Fibroblast of the aortic adventitia (primary cell): Measurements from ENCODE around the gene RPS14. TPM values are rescaled to one million over a fixed set of nuclear protein-coding genes. Genes with fewer than 3 reads are reported as not detected.

Experiments used
- DNase-seq: peaks from one replicate; pipeline ENCODE4 v3.0.0-alpha.2; 2010; ENCODE audit warnings: low read depth
- H3K4me3 ChIP-seq: 2 replicates; pipeline ENCODE4 v1.5.1; 2011; ENCODE audit warnings: low read depth, mild to moderate bottlenecking, control low read depth, low read length, moderate library complexity
- total RNA-seq: library from RNA; depleted of rRNA; stranded (reverse); fragments of >200 nt; gene quantifications from 2 replicates; pipeline ENCODE4 v1.2.3, GENCODE V29; 2012; ENCODE audit warnings: low replicate concordance
- TF ChIP-seq, protein P1 (sequence below): IDR thresholded peaks from 2 replicates; pipeline ENCODE4 v1.5.1; 2011; ENCODE audit warnings: mild to moderate bottlenecking, low read length, control low read depth, inconsistent platforms; ENCODE audit not compliant: insufficient read depth

RPS14 gene
- total RNA-seq, 1 donor, result 3,861 TPM

DNA sequence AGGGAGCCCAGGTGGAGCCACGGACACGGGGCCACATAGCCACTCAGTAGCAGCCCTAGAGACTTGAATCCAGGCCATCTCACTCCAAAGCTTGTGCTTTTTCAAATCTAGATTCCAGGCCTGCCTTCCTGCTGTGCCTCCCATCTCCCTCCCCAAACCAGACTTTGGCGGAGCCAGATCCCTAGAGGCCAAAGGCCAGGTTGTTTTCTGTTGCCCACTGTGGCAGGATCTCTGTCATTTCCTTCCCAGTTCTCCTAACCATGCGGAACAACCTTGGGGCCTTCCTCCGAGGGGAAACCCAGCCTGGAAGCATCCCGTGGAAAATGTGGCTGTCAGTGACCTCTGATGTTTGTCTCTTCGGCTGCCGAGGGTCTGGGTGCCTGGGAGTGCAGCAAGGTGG is 16.4 kb upstream of the RPS14 start:
- TF ChIP-seq, protein P1, sequence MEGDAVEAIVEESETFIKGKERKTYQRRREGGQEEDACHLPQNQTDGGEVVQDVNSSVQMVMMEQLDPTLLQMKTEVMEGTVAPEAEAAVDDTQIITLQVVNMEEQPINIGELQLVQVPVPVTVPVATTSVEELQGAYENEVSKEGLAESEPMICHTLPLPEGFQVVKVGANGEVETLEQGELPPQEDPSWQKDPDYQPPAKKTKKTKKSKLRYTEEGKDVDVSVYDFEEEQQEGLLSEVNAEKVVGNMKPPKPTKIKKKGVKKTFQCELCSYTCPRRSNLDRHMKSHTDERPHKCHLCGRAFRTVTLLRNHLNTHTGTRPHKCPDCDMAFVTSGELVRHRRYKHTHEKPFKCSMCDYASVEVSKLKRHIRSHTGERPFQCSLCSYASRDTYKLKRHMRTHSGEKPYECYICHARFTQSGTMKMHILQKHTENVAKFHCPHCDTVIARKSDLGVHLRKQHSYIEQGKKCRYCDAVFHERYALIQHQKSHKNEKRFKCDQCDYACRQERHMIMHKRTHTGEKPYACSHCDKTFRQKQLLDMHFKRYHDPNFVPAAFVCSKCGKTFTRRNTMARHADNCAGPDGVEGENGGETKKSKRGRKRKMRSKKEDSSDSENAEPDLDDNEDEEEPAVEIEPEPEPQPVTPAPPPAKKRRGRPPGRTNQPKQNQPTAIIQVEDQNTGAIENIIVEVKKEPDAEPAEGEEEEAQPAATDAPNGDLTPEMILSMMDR, result no peak
- H3K4me3 ChIP-seq, result no peak overlapping the region
- DNase-seq, result no peak

DNA sequence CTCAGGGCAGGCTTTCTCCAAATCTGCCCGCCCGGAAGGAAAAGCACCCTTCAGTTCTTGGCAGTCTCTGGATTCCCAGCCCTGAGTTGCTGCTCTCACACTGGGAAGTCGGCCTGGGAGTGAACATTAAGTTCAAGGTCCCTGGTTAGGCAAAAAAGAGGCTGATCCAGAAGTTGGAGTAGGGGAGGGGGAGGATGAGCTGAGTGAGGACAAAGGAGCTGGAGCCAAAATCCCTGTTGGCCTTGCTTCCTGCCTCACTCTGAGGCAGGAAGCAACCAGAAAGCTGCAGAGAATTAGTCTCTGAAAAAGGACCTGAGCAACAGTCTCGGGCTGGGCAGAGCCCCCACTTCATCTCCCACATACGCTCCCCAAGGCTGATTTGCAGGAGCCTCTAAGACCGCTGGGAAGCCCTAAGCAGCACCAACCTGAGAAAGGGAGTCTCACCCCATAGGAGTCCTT is 15.0 kb upstream of the RPS14 start:
- TF ChIP-seq, protein P1, result no peak
- no peak overlapping the region for H3K4me3 ChIP-seq
- peak; percentile 59 for DNase-seq

DNA sequence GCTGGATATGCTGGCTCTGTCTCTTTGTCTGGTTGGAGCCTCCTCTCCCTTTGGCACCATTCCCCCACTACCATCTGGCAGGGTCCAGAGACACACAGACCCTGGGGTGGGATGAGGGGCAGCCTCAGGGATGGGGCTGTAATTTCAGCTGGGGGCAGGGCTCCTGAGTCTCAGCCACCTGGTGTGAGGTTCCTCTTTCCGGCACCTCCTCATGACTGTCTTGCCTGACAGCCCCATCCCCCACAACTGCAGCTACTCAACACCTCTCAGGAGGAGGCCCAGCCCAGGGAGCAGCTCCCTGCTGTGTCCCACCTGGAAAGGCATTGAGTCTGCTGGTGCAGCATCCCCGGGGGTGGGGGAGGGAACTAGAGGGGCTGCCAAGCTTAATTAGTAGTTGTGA is 11.7 kb upstream of the RPS14 start:
- DNase-seq, result no peak
- no peak overlapping the region for H3K4me3 ChIP-seq
- TF ChIP-seq, protein P1, result no peak

DNA sequence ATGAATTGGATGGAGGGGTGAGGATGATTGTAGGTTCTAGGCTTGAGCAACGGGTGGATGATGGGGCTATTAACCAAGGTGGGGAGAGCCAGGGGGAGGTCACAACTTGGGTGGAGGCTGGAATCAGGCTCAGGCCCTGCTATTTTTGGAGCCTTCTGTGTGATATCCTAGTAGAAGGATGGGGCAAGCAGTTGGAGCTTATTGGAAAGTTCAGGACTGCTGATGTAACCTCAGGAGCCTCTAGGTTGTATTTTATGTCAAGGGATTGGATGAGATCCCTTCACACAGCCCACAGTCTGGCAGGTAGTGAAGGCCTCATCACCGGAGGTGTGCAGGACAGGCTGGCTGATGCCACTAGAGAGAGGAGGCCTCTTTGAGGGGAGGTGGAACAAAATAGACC is 11.2 kb upstream of the RPS14 start:
- no peak for DNase-seq
- TF ChIP-seq, protein P1, result no peak
- H3K4me3 ChIP-seq, result no peak overlapping the region

DNA sequence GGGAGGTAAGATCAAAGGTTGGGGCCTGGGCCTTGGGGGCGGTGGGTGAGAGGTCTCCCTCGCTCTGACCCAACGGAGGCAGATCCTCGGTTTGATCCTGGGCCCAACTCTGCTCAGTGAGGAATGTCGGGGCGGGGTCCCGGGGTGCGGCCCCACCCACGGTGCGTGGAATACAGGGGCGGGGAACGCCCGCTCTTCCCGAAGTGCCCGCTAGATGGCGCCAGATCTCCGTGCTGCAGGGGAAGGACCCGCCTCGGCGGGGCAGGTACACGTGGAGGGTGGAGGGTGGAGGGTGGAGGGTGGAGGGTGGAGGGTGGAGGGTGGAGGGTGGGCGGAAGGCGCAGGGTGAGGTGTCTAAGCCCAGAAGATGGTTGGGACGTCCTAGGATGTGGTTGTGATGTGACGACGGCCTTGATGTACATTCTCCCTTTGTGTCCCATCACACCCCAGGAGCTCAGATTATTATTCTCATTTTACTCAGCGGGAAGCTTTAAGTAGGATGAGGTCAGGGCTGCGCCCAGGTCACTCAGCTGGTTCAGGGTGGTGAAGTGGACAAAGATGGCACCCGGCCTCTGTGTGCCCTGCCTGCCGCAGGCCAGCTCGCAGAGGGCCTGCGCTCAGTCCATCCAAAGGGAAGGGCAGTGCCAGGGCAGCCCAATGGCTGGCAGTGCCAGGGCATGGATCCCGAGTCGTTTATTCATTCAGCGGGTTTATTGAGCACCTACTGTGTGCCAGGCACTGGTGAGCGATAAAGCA is 9.4 kb upstream of the RPS14 start:
- H3K4me3 ChIP-seq, result peak overlapping the region; percentile 35
- TF ChIP-seq, protein P1, result peak; percentile 87
- peak; percentile 56 for DNase-seq

DNA sequence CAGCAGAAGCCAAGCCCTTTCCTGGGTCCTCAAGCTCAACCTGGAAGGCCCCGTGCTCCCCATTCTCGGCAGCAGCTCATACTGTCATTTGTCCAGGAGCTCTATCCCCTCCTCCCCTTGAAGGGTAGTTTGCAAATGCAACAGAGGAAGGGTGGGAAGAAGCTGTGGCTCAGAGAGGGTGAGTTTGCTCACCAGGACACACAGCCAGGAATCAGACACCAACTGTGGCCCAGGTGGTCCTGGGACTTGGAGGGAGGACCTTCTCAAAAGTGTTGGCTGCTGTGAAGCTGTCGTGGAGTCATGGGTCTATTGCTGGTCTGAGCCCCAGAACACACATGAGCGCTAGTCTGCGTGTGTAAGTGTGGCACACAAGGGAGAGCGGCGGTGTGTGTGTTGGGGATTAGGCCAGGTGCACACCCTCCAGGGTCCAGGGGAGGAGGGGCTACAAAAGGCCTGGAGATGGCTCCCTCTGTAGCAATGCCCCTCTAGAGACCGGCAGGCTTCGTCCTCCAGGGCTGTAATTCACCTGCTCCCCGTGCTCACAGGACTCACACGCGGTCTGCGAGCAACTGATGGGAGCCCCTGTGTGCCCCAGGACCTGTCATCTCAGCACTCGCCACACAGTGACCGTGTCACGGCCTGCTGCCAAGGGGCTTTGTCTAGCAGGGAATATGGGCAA is 8.2 kb upstream of the RPS14 start:
- no peak overlapping the region for H3K4me3 ChIP-seq
- DNase-seq, result no peak
- TF ChIP-seq, protein P1, result no peak
